GM23338 (cell line): Measurements from ENCODE around the gene ALDH1A1. TPM values are rescaled to one million over a fixed set of nuclear protein-coding genes. Genes with fewer than 3 reads are reported as not detected.

Source experiments
- ATAC-seq: fragments of 200-7000 bp; cut with Tn5 transposase; 3 replicates; pipeline ENCODE4 v1.9.1; 2020
- DNase-seq: peaks from one replicate; pipeline ENCODE4 v3.0.0-alpha.2; 2015; ENCODE audit warnings: low spot score
- H2AFZ ChIP-seq: fragments of 200-600 bp; sonication (generic); 2 replicates; pipeline ENCODE4 v1.8.0; 2016; ENCODE audit warnings: antibody characterized with exemption, mild to moderate bottlenecking, moderate library complexity
- H3F3A ChIP-seq: fragments of 200-600 bp; sonication (generic); replicated peaks from 2 replicates; pipeline ENCODE4 v1.8.0; 2017; ENCODE audit warnings: antibody characterized with exemption, mixed run types, low read depth
- H3K27ac ChIP-seq: fragments of 200-600 bp; sonication (generic); 2 replicates; pipeline ENCODE4 v1.6.1; 2016; ENCODE audit warnings: low read depth
- H3K27me3 ChIP-seq: fragments of 200-600 bp; sonication (generic); 2 replicates; pipeline ENCODE4 v1.8.0; 2016; ENCODE audit warnings: mild to moderate bottlenecking, mixed run types, moderate library complexity; ENCODE audit not compliant: insufficient read depth
- H3K36me3 ChIP-seq: fragments of 200-600 bp; sonication (generic); 2 replicates; pipeline ENCODE4 v1.8.0; 2016; ENCODE audit warnings: mild to moderate bottlenecking; ENCODE audit not compliant: insufficient read depth
- H3K4me1 ChIP-seq: fragments of 200-600 bp; sonication (generic); 2 replicates; pipeline ENCODE4 v1.8.0; 2016; ENCODE audit warnings: mild to moderate bottlenecking, moderate library complexity; ENCODE audit not compliant: insufficient read depth
- H3K4me2 ChIP-seq: fragments of 200-600 bp; sonication (generic); 2 replicates; pipeline ENCODE4 v1.7.1; 2017; ENCODE audit warnings: mixed run types
- H3K4me3 ChIP-seq: fragments of 200-600 bp; sonication (generic); 2 replicates; pipeline ENCODE4 v1.6.1; 2016; ENCODE audit warnings: mixed run types
- H3K79me2 ChIP-seq: fragments of 200-600 bp; sonication (generic); replicated peaks from 2 replicates; pipeline ENCODE4 v1.8.0; 2017; ENCODE audit warnings: mild to moderate bottlenecking; ENCODE audit not compliant: insufficient read depth
- H3K9me2 ChIP-seq: fragments of 200-600 bp; sonication (generic); 2 replicates; pipeline ENCODE4 v1.8.0; 2017; ENCODE audit not compliant: insufficient read depth
- H4K20me1 ChIP-seq: fragments of 200-600 bp; sonication (generic); replicated peaks from 2 replicates; pipeline ENCODE4 v1.8.0; 2017; ENCODE audit warnings: mild to moderate bottlenecking; ENCODE audit not compliant: insufficient read depth
- H3K27ac Mint-ChIP-seq: 2 replicates; pipeline ENCODE4 v1.8.0; 2020; ENCODE audit warnings: inconsistent platforms, mild to moderate bottlenecking, moderate library complexity, mixed read lengths
- H3K27me3 Mint-ChIP-seq: 3 replicates; pipeline ENCODE4 v1.8.0; 2022; ENCODE audit warnings: low read depth, mild to moderate bottlenecking, moderate library complexity, mixed read lengths, inconsistent platforms; ENCODE audit not compliant: insufficient read depth, poor library complexity
- H3K36me3 Mint-ChIP-seq: 3 replicates; pipeline ENCODE4 v1.8.0; 2021; ENCODE audit warnings: low read depth, mild to moderate bottlenecking, inconsistent platforms, moderate library complexity, mixed read lengths
- H3K4me1 Mint-ChIP-seq: 3 replicates; pipeline ENCODE4 v1.8.0; 2020; ENCODE audit warnings: mild to moderate bottlenecking, inconsistent platforms, mixed read lengths
- H3K4me3 Mint-ChIP-seq: 3 replicates; pipeline ENCODE4 v1.8.0; 2021; ENCODE audit warnings: moderate library complexity, mild to moderate bottlenecking, inconsistent platforms, mixed read lengths
- H3K9me3 Mint-ChIP-seq: 3 replicates; pipeline ENCODE4 v1.8.0; 2020; ENCODE audit warnings: moderate library complexity, mild to moderate bottlenecking, inconsistent platforms, mixed read lengths
- CREB1 ChIP-seq: fragments of 250-450 bp; sonication (Bioruptor Pico); IDR thresholded peaks from 2 replicates; pipeline ENCODE4 v1.5.0; 2020; ENCODE audit warnings: low read depth, mild to moderate bottlenecking, moderate library complexity
- JUNB ChIP-seq: IDR thresholded peaks from one replicate; pipeline ENCODE4 v1.6.1; 2016; ENCODE audit warnings: antibody characterized with exemption; ENCODE audit not compliant: unreplicated experiment
- NANOG ChIP-seq: IDR thresholded peaks from 2 replicates; pipeline ENCODE4 v1.6.1; 2016; ENCODE audit warnings: antibody characterized with exemption, borderline replicate concordance
- POLR2AphosphoS5 ChIP-seq: IDR thresholded peaks from 2 replicates; pipeline ENCODE4 v1.6.1; 2016; ENCODE audit warnings: antibody characterized with exemption, low read depth
- STAT1 ChIP-seq: IDR thresholded peaks from one replicate; pipeline ENCODE4 v1.6.1; 2016; ENCODE audit warnings: antibody characterized with exemption; ENCODE audit not compliant: unreplicated experiment
- ZNF331 ChIP-seq: fragments of 250-450 bp; sonication (Bioruptor Pico); IDR thresholded peaks from 2 replicates; pipeline ENCODE4 v1.5.0; 2020; ENCODE audit warnings: low read depth, mild to moderate bottlenecking, moderate library complexity
- polyA plus RNA-seq: library from polyadenylated mRNA; unstranded; fragments of >200 nt; fragmentation: Nextera tagmentation; extraction: Ambion mirVana; gene quantifications from 2 replicates; pipeline ENCODE4 v1.2.1, GENCODE V29; 2016
- total RNA-seq: library from RNA; depleted of rRNA; stranded (reverse); fragments of >200 nt; shearing (Covaris generic); gene quantifications from 2 replicates; pipeline ENCODE4 v1.2.3, GENCODE V29; 2014
- TF ChIP-seq, protein P1 (sequence below), 2 experiments: fragments of 200-600 bp in 1 of 2; sonication (generic) in 1 of 2; conservative IDR thresholded peaks; 2 replicates each; pipeline versions ENCODE4 v1.5.1 to v1.6.1; 2016 to 2017; ENCODE audit warnings: antibody characterized with exemption in 2 of 2, low read depth in 2 of 2, mild to moderate bottlenecking in 2 of 2, moderate library complexity in 1 of 2
- TF ChIP-seq, protein P2 (sequence below): IDR thresholded peaks from one replicate; pipeline ENCODE4 v1.6.1; 2018; ENCODE audit warnings: antibody characterized with exemption; ENCODE audit not compliant: unreplicated experiment
- TF ChIP-seq, protein P3 (sequence below): IDR thresholded peaks from 2 replicates; pipeline ENCODE4 v1.6.1; 2016; ENCODE audit warnings: antibody characterized with exemption
- TF ChIP-seq, protein P4 (sequence below): fragments of 250-450 bp; sonication (Bioruptor Pico); IDR thresholded peaks from 2 replicates; pipeline ENCODE4 v1.5.0; 2020; ENCODE audit warnings: mild to moderate bottlenecking, moderate library complexity

The ALDH1A1 gene
- total and polyA plus RNA-seq, 2 experiments from 2014 or later: 2.1 to 3.4 TPM

DNA sequence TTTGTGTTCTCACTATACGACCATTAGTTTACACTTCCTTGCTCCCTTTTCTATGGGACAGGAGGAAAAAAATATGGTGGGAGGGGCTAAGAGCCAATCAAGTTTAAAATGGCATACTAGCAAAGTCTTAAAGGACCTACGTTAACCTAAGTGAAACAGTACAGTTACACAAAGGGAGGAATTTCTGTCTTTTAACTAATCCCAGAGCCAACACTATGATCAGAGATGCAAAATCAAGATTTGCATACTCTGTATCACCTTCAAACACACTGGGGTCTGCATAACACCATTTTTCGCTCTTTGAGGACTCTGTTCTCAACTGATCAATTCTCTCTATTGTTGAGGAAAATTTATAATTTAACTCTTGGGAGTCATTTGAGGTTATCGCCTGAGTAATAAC lies 49.8 kb downstream of the ALDH1A1 start:
- ATAC-seq (no peak), DNase-seq (no peak)
- no peaks in the 10 kb centered on the region for H3F3A ChIP-seq
- TF ChIP-seq, protein P1, sequence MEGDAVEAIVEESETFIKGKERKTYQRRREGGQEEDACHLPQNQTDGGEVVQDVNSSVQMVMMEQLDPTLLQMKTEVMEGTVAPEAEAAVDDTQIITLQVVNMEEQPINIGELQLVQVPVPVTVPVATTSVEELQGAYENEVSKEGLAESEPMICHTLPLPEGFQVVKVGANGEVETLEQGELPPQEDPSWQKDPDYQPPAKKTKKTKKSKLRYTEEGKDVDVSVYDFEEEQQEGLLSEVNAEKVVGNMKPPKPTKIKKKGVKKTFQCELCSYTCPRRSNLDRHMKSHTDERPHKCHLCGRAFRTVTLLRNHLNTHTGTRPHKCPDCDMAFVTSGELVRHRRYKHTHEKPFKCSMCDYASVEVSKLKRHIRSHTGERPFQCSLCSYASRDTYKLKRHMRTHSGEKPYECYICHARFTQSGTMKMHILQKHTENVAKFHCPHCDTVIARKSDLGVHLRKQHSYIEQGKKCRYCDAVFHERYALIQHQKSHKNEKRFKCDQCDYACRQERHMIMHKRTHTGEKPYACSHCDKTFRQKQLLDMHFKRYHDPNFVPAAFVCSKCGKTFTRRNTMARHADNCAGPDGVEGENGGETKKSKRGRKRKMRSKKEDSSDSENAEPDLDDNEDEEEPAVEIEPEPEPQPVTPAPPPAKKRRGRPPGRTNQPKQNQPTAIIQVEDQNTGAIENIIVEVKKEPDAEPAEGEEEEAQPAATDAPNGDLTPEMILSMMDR (conservative IDR thresholded peaks at IDR 0.05; ENCODE audit: low read depth in 2 of 2): no peak
- TF ChIP-seq CREB1: no peak
- H3K27me3 ChIP-seq: no peaks in the 10 kb centered on the region
- H3K27ac Mint-ChIP-seq: no peak overlapping the region
- no peaks in the 10 kb centered on the region for H3K4me1 ChIP-seq
- no peak overlapping the region for H2AFZ ChIP-seq
- no peaks in the 10 kb centered on the region for H3K9me2 ChIP-seq
- H3K36me3 Mint-ChIP-seq: no peaks in the 10 kb centered on the region
- H3K4me1 Mint-ChIP-seq: no peaks in the 10 kb centered on the region
- H4K20me1 ChIP-seq: no peaks in the 10 kb centered on the region
- H3K4me3 Mint-ChIP-seq: no peak overlapping the region
- no peak overlapping the region for H3K4me3 ChIP-seq
- no peaks in the 10 kb centered on the region for H3K36me3 ChIP-seq
- H3K79me2 ChIP-seq: no peaks in the 10 kb centered on the region
- H3K27ac ChIP-seq: no peak overlapping the region
- H3K4me2 ChIP-seq: no peak overlapping the region
- peaks cover 3% of the 10 kb centered on the region for H3K27me3 Mint-ChIP-seq
- no peaks in the 10 kb centered on the region for H3K9me3 Mint-ChIP-seq

DNA sequence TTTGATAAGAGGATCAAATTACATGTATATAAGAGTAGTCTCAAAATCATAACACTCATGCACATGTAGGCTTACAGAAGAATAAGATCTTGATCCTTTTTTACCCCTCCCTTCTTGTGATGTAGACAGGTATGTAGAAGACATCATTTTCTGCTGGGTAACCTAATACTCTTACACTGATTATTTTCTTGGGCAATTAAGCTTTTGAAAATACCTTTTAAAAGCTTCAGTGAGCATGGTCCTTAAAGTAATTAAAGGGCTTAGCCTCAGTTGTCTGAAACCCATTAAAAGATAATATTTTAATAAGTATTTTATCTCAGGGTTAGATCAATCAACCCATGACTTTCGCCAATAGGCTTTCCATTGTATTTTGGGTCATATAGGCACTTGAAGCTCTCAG lies 50.6 kb downstream of the ALDH1A1 start:
- H3K36me3 Mint-ChIP-seq: no peaks in the 10 kb centered on the region
- no peak overlapping the region for H3K27ac ChIP-seq
- H3K9me3 Mint-ChIP-seq: no peaks in the 10 kb centered on the region
- TF ChIP-seq, protein P2, sequence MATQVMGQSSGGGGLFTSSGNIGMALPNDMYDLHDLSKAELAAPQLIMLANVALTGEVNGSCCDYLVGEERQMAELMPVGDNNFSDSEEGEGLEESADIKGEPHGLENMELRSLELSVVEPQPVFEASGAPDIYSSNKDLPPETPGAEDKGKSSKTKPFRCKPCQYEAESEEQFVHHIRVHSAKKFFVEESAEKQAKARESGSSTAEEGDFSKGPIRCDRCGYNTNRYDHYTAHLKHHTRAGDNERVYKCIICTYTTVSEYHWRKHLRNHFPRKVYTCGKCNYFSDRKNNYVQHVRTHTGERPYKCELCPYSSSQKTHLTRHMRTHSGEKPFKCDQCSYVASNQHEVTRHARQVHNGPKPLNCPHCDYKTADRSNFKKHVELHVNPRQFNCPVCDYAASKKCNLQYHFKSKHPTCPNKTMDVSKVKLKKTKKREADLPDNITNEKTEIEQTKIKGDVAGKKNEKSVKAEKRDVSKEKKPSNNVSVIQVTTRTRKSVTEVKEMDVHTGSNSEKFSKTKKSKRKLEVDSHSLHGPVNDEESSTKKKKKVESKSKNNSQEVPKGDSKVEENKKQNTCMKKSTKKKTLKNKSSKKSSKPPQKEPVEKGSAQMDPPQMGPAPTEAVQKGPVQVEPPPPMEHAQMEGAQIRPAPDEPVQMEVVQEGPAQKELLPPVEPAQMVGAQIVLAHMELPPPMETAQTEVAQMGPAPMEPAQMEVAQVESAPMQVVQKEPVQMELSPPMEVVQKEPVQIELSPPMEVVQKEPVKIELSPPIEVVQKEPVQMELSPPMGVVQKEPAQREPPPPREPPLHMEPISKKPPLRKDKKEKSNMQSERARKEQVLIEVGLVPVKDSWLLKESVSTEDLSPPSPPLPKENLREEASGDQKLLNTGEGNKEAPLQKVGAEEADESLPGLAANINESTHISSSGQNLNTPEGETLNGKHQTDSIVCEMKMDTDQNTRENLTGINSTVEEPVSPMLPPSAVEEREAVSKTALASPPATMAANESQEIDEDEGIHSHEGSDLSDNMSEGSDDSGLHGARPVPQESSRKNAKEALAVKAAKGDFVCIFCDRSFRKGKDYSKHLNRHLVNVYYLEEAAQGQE: no peak
- TF ChIP-seq JUNB: no peak
- no peak for TF ChIP-seq ZNF331
- TF ChIP-seq, protein P3, sequence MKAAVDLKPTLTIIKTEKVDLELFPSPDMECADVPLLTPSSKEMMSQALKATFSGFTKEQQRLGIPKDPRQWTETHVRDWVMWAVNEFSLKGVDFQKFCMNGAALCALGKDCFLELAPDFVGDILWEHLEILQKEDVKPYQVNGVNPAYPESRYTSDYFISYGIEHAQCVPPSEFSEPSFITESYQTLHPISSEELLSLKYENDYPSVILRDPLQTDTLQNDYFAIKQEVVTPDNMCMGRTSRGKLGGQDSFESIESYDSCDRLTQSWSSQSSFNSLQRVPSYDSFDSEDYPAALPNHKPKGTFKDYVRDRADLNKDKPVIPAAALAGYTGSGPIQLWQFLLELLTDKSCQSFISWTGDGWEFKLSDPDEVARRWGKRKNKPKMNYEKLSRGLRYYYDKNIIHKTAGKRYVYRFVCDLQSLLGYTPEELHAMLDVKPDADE: no peak
- TF ChIP-seq STAT1: no peak
- no peak for TF ChIP-seq NANOG
- TF ChIP-seq CREB1: no peak
- TF ChIP-seq POLR2AphosphoS5: no peak
- TF ChIP-seq, protein P4, sequence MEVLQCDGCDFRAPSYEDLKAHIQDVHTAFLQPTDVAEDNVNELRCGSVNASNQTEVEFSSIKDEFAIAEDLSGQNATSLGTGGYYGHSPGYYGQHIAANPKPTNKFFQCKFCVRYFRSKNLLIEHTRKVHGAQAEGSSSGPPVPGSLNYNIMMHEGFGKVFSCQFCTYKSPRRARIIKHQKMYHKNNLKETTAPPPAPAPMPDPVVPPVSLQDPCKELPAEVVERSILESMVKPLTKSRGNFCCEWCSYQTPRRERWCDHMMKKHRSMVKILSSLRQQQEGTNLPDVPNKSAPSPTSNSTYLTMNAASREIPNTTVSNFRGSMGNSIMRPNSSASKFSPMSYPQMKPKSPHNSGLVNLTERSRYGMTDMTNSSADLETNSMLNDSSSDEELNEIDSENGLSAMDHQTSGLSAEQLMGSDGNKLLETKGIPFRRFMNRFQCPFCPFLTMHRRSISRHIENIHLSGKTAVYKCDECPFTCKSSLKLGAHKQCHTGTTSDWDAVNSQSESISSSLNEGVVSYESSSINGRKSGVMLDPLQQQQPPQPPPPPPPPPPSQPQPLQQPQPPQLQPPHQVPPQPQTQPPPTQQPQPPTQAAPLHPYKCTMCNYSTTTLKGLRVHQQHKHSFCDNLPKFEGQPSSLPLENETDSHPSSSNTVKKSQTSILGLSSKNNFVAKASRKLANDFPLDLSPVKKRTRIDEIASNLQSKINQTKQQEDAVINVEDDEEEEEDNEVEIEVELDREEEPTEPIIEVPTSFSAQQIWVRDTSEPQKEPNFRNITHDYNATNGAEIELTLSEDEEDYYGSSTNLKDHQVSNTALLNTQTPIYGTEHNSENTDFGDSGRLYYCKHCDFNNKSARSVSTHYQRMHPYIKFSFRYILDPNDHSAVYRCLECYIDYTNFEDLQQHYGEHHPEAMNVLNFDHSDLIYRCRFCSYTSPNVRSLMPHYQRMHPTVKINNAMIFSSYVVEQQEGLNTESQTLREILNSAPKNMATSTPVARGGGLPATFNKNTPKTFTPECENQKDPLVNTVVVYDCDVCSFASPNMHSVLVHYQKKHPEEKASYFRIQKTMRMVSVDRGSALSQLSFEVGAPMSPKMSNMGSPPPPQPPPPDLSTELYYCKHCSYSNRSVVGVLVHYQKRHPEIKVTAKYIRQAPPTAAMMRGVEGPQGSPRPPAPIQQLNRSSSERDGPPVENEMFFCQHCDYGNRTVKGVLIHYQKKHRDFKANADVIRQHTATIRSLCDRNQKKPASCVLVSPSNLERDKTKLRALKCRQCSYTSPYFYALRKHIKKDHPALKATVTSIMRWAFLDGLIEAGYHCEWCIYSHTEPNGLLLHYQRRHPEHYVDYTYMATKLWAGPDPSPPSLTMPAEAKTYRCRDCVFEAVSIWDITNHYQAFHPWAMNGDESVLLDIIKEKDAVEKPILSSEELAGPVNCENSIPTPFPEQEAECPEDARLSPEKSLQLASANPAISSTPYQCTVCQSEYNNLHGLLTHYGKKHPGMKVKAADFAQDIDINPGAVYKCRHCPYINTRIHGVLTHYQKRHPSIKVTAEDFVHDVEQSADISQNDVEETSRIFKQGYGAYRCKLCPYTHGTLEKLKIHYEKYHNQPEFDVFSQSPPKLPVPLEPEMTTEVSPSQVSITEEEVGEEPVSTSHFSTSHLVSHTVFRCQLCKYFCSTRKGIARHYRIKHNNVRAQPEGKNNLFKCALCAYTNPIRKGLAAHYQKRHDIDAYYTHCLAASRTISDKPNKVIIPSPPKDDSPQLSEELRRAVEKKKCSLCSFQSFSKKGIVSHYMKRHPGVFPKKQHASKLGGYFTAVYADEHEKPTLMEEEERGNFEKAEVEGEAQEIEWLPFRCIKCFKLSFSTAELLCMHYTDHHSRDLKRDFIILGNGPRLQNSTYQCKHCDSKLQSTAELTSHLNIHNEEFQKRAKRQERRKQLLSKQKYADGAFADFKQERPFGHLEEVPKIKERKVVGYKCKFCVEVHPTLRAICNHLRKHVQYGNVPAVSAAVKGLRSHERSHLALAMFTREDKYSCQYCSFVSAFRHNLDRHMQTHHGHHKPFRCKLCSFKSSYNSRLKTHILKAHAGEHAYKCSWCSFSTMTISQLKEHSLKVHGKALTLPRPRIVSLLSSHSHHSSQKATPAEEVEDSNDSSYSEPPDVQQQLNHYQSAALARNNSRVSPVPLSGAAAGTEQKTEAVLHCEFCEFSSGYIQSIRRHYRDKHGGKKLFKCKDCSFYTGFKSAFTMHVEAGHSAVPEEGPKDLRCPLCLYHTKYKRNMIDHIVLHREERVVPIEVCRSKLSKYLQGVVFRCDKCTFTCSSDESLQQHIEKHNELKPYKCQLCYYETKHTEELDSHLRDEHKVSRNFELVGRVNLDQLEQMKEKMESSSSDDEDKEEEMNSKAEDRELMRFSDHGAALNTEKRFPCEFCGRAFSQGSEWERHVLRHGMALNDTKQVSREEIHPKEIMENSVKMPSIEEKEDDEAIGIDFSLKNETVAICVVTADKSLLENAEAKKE: no peak

More for the DNA sequence above, 50.6 kb downstream of the ALDH1A1 start:
- H3K79me2 ChIP-seq: no peaks in the 10 kb centered on the region
- H4K20me1 ChIP-seq: no peaks in the 10 kb centered on the region
- H3F3A ChIP-seq: no peaks in the 10 kb centered on the region
- Mint-ChIP-seq H3K4me3 (no peak overlapping the region), H3K4me1 (no peaks in the 10 kb centered on the region), H3K27me3 (no peaks in the 10 kb centered on the region), H3K27ac (no peak overlapping the region)
- H3K4me3 ChIP-seq: no peak overlapping the region
- no peaks in the 10 kb centered on the region for H3K9me2 ChIP-seq
- DNase-seq (no peak), ATAC-seq (no peak)
- H3K36me3 ChIP-seq: no peaks in the 10 kb centered on the region
- no peaks in the 10 kb centered on the region for H3K4me1 ChIP-seq
- H3K27me3 ChIP-seq: no peaks in the 10 kb centered on the region
- H3K4me2 ChIP-seq: no peak overlapping the region
- H2AFZ ChIP-seq: no peak overlapping the region
